Stimulated activated CD4-positive, alpha-beta T cell treated with anti-CD3 and anti-CD28 coated beads, TNF-alpha, amount 100 ng/mL, for 1 hour (primary cell): ENCODE results near the gene TTC3.

Experiments used
- DNase-seq, 3 donors: peaks; one replicate each; pipeline ENCODE4 v3.0.0-alpha.2; 2020; ENCODE audit warnings: low read depth in 3 of 3, low spot score in 1 of 3

Gene TTC3

DNA sequence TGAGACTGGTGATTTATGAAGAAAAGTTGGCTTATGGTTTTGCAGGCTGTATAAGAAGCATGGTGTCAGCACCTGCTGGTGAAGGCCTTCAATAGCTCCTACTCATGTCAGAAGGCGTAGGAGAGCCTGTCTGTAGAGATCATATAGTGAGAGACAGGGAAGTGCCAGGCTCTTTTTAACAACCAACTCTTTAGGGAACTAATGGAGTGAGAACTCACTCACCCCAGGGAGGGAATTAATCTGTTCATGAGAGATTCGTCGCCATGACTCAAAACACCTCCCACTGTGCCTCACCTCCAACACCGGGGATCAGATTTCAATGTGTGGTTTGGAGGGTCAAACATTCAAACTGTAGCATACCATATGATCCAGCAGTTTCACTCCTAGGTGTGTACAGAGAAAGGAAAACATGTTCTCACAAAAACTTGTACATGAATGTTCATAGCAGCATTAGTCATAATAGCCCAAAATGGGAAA, 72.6 kb downstream of the TTC3 start:
- no peak for DNase-seq

GRCh38 chr21:37146320-37147235, 73.5 kb downstream of the TTC3 start:
- no peak for DNase-seq

- DNase-seq: no peak
Observed at GRCh38 chr21:37149411-37149810, 76.4 kb downstream of the TTC3 start.

GRCh38 chr21:37153196-37153934, 80.3 kb downstream of the TTC3 start:
- DNase-seq: no peak

- no peak for DNase-seq
Observed at GRCh38 chr21:37153935-37154350, 80.9 kb downstream of the TTC3 start.

GRCh38 chr21:37155186-37155585, 82.1 kb downstream of the TTC3 start:
- DNase-seq: no peak

DNA sequence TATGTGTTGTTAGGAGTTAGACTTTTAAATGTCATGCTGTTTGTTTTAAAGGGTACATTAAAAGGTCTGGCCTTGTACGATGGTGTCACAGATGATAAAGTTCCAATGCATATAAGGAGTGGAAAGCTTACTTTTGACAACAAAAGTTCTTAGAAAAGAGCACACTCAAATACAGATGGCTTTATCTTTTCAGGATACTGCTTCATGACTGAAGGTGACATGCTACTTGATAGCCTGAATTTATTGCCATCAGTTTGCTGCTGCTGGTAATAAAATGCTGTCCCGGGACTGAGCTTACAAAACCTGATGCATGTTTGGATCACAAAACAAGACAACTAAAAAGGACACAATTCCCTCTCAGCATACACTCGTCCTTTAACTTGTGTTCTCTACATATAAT, 84.9 kb downstream of the TTC3 start:
- DNase-seq: no peak

DNA sequence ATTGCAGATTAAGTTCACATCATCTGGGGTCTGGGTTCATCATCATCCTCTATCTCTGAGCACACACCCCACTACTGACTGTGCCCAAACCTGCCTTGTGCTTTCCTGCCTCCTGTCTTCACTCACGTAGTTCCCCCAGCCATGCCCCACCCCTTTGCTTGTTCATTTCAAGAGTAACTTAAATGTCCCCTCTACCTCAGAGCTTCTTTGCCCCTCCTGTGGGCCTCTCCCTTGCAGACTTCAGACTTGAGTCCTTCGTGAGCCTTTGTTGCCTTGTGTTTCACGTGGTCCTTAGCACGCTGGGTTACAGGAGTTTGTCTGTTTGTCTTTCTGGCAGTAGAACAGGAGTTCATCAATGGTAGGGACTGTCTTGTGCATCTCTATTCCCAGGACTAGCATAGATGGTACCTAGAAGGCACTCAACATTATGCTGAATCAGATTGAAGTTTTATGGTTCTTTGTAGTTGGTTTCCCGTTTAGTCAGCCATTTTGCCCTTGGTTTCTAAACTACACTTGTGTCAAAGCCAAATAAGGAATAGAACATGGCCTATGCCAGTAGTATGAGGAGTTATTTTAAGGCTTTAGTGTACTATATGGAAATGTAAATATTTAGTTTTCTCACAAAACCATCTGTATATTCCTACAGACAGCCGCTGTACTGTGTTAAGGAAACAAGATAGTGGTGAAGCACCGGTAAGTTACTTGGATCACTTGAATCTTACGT, 86.2 kb downstream of the TTC3 start:
- no peak for DNase-seq

DNA sequence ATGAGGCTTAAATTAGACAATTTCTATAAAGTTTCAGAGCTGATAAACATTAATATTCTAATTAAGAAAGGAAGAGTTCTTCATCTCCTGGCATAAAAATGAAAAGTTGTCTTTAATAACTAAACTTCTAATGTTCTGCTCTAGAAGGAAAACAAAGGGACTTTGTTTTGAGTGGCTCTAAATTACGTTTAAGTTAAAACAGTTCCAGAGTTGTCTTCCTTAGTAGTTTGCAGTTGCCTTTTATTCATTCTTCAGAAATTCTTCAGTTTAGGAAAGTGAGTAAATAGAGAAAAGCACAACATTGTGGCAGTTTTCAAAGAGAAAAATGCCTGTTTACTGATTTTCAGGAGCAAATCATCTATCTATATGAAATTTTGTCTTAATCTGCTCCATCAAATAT, 86.9 kb downstream of the TTC3 start:
- no peak for DNase-seq

DNA sequence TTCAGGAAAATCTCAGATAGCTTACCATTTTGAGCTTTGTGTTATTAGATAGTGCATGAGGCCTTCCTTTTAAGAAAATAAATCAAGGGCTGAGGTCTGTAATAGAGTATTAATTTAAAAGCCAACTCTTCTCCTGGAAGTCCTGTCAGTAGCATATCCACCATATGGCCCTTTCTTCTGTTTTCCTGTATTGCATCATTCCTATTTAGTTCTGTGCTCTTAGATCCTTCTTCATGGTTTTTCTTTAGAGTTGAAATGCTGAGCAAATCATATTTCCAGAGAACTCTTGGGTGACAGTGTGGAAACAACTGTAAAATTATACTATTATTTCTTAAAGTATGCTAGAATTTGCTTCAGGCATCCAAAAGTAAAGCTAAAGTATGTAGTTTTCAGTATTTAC, 91.7 kb downstream of the TTC3 start:
- no peak for DNase-seq

DNA sequence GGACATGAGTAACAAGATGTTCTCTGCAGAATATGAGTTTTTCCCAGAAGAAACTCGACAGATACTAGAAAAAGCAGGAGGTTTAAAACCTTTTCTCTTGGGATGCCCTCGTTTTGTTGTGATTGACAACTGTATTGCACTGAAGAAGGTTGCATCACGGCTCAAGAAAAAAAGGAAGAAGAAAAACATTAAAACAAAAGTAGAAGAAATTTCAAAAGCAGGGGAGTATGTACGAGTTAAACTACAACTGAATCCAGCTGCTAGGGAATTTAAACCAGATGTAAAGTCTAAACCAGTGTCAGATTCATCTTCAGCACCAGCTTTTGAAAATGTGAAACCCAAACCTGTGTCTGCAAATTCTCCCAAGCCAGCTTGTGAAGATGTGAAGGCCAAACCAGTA, 92.5 kb downstream of the TTC3 start:
- DNase-seq: no peak

DNA sequence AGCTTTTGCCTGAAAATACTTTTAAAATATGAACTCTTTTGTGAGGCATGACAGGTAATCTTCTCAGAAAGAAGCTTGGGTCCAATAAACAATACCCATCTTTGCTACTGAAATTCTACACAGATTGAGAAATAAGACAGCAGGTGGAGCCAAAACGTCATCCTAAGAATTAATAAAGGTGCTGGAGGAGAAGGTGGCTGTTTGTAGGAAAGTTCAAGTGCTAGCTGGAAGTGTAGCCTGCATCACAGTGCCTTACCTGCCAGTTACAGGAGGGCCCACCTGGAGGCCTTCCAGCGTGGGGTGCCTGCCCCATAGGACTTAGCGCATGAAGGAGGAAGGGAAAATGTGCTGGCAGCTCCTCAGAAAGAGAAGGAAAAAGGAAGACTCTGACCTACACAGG, 93.7 kb downstream of the TTC3 start:
- no peak for DNase-seq

DNA sequence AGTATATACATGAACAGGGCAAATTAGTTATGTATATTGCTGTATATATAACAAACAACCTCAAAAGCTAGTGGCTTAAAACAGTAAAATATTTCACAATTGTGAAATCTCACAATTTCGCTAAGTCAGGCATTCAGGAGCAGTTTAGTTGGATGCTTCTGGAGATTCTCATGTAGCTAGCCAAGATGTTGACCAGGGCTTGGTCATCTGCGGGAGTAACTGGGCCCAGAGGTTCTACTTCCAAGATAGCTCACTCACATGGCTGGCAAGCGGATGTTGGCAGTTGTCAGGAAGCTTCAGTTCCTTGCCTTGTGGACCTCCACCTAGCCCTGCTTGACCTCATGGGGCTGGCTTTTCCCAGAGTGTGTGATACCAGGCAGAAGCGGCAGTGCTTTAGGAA, 95.6 kb downstream of the TTC3 start:
- DNase-seq: no peak

- no peak for DNase-seq
Observed at GRCh38 chr21:37172646-37173045, 99.6 kb downstream of the TTC3 start.

DNA sequence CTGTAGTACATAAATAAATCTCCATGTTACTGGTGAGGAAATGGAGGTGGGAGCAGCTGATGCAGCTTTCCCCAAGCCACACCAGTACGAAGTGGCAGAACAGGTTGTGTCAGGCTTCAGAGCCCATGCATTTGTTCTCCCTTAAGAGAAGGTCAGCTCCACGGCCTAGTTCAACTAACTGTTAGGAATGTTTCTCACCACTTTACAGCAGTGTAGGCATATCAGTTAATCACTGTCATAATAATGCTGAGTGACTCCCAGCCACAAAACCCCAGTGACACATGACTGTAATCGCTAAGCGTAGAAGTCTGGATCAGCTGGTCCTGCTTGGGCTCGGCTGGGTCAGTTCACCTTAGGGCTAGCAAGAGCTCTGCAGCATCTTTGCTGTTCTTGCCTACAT, 103.7 kb downstream of the TTC3 start:
- no peak for DNase-seq

GRCh38 chr21:37181059-37181458, 108.0 kb downstream of the TTC3 start:
- DNase-seq: no peak

- DNase-seq: no peak
Observed at GRCh38 chr21:37182222-37182621, 109.2 kb downstream of the TTC3 start.

GRCh38 chr21:37183749-37184148, 110.7 kb downstream of the TTC3 start:
- no peak for DNase-seq

DNA sequence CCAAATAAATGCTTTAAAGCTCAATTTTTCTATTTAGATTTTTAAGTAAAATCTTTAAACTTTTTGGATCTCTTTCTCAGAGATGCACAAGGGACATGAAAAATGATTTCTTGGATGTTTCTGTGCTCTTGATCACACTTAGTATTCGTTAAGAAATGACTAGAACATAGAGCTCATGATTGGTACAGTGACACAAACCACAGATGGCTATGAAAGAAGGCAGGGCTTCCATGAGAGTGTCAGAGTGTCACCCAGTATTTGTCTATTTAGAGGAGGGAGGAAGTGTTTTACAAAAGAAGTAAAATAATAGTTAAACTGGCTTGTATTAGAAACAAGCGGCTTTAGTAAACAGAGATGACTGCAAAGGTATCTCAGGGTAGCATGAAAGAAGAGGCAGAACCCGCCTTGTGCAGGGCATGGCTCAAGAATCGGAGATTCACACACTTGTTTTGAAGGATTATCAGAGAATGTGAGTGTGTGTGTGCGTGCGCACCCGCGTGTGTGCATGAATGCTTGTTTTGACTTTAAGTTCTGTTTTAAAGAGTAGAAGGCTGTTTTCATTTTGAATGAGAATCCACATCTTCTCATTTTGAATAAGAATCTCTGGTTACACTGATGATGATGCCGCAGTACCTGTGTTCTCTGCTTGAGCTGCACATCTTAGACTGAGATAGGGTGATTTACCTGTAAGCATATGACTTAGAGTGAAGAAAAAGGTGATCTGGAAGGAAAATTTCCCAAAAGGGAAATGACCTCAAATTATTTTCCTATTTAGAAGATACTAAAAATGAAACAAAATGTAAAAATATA, 111.9 kb downstream of the TTC3 start:
- no peak for DNase-seq

DNA sequence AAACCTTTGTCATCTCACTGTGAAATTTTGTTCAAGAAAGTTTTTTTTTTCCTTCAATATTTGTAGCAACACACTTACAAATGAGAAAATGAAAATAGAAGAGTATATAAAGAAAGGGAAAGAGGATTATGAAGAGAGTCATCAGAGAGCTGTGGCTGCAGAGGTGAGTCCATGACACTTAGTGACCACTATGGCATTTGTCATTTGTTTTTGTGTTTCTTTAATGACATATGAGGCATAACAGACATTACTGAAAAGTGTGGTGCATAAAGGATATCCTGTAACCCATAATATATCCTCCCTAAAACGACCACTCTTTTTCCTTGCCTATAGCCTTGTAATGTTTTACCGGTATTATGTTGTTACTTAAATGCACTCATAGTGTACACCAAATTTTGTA, 113.9 kb downstream of the TTC3 start:
- no peak for DNase-seq

DNA sequence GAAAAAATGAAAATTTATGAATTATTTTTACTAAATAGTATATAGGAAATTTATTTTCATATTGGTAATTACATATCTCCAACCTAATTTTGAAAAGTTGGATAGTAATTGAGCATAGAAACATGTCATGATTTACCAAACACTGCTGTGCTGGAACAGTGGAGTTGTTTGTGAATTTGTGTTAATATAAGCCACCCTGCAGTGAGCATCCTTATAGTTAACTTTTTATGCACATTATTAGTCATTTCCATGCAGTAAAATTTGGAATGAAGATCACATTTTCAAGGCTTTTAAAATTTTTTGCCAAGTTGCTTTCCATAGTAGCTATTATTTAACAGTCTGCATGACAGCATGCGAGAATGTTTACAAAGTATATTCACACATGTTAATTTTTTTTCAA, 115.8 kb downstream of the TTC3 start:
- no peak for DNase-seq
